GM21723 (cell line): ENCODE measurements around the gene TECPR2.

ENCODE experiments used
- ATAC-seq: cut with Tn5 transposase; IDR thresholded peaks from one replicate; pipeline ENCODE4 v1.9.1; 2021; ENCODE audit warnings: mild to moderate bottlenecking, moderate library complexity; ENCODE audit not compliant: unreplicated experiment

The TECPR2 gene

GRCh38 chr14:102421411-102422057 is 58.8 kb downstream of the TECPR2 start:
- no peak for ATAC-seq

DNA sequence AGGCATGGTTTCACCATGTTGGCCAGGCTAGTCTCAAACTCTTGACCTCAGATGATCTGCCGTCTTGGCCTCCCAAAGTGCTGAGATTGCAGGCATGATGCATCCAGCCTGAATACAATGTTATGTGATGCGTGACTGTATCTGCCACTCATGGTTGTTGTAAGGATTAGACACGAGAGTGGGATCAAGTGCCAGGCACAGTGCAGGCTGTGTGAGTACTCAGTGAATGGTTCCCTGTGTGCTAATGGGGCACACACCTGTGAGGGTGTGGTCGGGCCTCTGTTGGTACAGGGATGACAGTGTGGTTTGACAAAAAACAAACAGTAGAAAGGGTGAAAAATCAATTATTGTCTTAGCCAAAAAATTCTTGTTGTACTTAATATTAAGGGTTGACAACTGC is 61.8 kb downstream of the TECPR2 start:
- no peak for ATAC-seq

DNA sequence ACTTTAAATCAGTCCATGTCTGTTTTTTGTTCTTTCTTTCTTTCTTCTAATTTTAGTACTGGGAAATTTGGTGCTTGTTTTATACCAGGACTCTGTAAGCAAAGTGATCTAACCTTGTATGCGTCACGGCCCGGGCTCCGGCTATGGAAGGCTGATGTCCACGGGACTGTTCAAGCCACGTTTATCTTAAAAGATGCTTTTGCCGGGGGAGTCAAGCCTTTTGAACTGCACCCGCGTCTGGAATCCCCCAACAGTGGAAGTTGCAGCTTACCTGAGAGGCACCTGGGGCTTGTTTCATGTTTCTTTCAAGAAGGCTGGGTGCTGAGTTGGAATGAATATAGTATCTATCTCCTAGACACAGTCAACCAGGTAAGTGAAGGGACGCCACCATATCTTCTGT is 62.2 kb downstream of the TECPR2 start:
- ATAC-seq = no peak

GRCh38 chr14:102426796-102427195 is 64.1 kb downstream of the TECPR2 start:
- ATAC-seq = no peak

DNA sequence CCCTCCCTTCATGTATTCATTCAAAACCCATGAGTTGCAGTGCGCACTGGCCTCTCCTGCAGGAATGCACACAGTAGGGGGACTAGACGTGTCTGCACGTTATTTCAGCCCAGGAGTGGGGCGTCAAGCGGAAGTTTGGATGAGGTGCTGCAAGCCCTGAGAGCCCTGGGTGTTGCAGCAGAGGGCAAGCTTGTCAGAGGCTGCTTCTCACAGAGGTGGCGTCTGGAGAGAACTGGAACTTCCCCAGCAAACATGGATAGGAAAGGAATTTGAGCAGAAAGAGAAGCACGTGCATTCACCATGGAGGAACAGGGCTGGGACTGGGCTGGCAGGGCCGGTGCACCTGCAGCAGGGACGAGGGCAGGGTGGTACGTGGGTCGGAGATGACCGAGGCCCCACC is 64.9 kb downstream of the TECPR2 start:
- no peak for ATAC-seq

- no peak for ATAC-seq
Observed at GRCh38 chr14:102430212-102430908, 67.6 kb downstream of the TECPR2 start.

- ATAC-seq = no peak
Observed at GRCh38 chr14:102431751-102432150, 69.0 kb downstream of the TECPR2 start.

- ATAC-seq = no peak
Observed at GRCh38 chr14:102434647-102435175, 72.0 kb downstream of the TECPR2 start.

DNA sequence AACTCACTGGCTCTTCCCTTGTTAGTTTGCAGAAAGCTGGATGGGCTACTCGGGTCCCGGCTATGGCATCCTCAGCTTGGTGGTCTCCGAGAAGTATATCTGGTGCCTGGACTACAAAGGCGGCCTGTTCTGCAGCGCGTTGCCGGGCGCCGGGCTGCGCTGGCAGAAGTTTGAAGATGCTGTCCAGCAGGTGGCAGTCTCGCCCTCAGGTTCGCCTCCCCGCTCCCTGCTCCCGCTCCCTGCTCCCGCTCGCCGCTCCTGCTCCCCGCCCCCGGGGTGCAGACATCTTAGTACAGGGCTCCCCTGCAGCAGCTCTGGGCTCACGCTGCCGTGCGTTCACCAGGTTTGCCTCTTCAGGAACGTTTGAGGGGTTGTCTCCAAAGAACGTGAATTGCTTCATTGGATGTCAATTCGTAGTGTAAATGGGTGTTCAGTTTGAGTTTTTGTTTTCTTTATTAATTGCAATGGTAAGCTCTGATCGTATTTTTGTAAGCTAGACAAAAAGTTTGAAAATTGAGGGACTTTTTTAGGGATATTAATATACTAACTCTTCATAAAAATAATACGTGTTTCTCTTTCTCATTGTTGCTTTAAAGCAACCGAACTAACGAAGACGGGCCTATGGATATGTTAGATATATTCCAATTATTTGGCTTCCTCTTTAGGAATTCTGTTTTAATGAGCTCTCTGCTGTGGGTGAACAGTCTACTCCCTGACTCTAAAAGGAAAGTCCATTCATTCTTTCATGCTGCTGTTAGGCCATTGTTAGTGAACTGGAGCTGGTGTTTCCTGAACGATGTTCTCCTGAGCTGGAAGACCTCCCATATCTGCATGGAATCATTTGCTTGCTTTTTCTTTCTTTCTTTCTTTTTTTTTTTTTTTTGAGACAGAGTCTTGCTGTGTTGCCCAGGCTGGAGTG is 75.5 kb downstream of the TECPR2 start:
- no peak for ATAC-seq

GRCh38 chr14:102439556-102439955 is 76.8 kb downstream of the TECPR2 start:
- ATAC-seq = no peak

DNA sequence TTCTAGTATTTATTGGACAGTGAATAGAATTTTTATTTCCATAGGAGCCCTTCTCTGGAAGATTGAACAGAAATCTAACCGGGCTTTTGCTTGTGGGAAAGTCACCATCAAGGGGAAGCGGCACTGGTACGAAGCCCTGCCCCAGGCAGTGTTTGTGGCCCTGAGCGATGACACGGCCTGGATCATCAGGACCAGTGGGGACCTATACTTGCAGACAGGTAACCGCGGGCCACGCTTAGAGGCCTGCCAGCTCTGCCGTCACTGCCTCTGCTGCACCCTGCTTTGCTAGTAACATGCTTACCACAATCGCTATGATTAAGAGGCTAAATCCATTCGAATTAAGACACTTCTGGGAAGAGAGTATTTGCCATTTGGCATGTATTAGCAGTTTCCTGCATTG is 77.7 kb downstream of the TECPR2 start:
- ATAC-seq = no peak

GRCh38 chr14:102442241-102443211 is 79.8 kb downstream of the TECPR2 start:
- ATAC-seq = no peak

DNA sequence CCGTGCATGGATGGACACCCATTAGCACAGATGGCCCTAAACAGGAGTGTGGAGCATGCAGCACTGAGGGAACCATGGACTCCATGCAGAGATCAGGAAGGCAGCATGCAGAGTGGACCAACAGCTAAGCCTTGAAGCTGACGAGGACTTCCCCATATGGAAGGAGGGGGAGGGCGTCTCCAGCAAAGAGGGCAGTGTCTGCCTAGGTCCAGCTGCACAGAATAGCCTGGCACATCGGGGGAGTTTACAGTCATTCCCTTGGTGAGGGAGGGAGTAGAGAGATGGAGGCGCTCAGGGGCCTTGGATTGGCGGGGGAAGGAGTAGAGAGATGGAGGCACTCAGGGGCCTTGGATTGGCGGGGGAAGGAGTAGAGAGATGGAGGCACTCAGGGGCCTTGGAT is 82.3 kb downstream of the TECPR2 start:
- no peak for ATAC-seq

DNA sequence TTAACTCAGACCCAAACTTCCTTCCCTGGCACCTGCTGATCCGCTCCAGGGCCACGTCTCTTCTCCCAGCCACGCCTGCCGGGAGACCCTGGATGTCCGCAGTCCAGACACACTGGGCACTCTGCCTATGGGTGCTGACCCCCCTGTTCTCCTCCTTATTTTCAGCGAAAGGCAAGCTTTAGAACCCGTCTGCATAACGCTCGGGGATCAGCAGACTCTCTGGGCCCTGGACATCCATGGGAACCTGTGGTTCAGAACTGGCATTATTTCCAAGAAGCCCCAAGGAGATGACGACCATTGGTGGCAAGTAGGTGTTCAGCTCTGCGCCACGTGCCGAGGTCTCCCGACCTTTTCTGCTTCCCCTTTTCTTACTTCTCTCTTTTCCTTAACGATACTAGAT is 82.9 kb downstream of the TECPR2 start:
- ATAC-seq = no peak

- ATAC-seq = no peak
Observed at GRCh38 chr14:102450206-102451063, 87.7 kb downstream of the TECPR2 start.

DNA sequence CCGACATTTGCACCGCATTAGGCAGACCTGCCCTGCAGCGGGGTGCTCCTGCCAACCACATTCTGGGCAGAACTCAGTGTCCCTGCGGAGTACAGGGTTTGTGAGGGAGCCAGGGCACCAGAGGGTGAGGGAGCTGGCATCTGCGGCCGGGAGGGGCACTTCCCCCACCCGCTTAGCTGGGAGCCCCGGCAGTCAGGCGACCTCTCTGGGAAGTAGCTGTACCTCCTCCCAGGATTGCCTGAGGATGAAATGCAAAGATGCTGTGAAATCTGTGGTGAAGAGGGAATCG is 88.3 kb downstream of the TECPR2 start:
- ATAC-seq = no peak

- ATAC-seq = no peak
Observed at GRCh38 chr14:102452302-102452701, 89.6 kb downstream of the TECPR2 start.

GRCh38 chr14:102454711-102455110 is 92.0 kb downstream of the TECPR2 start:
- no peak for ATAC-seq

DNA sequence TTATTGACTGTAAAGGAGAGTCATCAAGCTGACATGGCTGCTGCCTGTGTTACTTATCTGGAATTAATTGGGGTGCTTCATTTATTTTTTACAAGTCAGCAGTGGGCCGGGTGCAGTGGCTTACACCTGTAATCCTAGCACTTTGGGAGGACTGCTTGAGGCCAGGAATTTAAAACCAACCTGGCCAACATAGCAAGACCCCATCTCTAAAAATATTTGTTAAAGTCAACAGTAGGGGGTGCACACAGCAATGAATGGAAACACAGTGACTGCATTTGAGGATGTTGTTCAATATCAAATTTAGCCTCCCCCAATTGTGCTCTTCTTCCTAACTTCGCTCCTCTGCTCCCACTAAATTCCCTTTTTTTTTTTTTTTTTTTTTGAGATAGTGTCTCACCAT is 94.8 kb downstream of the TECPR2 start:
- no peak for ATAC-seq
